Measurements from ENCODE around the gene ATP6AP2.
"Not testable (repeated sequence)": the region's sequence is repeated elsewhere in the genome, so short reads cannot be mapped to it uniquely, and the experiment has no call there.

The ATP6AP2 gene

GRCh38 chrX:40580537-40581335, at the start of gene ATP6AP2:
Gene ATP6AP2, plus strand, starts transcription at chrX:40580970. Its CDS starts 96 bp downstream, at chrX:40581066.
- peak; percentile 72 to 81 for DNase-seq (ENCODE audit: low read depth in 2 of 2)

GRCh38 chrX:40531056-40531826, 49.5 kb upstream of the ATP6AP2 start:
- no peak for DNase-seq (ENCODE audit: low read depth in 2 of 2)

- no peak for DNase-seq (ENCODE audit: low read depth in 2 of 2)
These were observed 43.5 kb upstream of the ATP6AP2 start for GRCh38 chrX:40537310-40537709.

GRCh38 chrX:40538406-40538805, 42.4 kb upstream of the ATP6AP2 start:
- DNase-seq (ENCODE audit: low read depth in 2 of 2), result no peak

- peak; percentile 21 to 29 for DNase-seq (ENCODE audit: low read depth in 2 of 2)
These were observed 41.3 kb upstream of the ATP6AP2 start for GRCh38 chrX:40539214-40540142.

- DNase-seq (ENCODE audit: low read depth in 2 of 2), result no peak
These were observed 38.6 kb upstream of the ATP6AP2 start for GRCh38 chrX:40542208-40542607.

GRCh38 chrX:40542972-40543371, 37.8 kb upstream of the ATP6AP2 start:
- DNase-seq (ENCODE audit: low read depth in 2 of 2), result no peak

- no peak for DNase-seq (ENCODE audit: low read depth in 2 of 2)
These were observed 37.0 kb upstream of the ATP6AP2 start for GRCh38 chrX:40543661-40544328.

- DNase-seq (ENCODE audit: low read depth in 2 of 2), result no peak
These were observed 36.2 kb upstream of the ATP6AP2 start for GRCh38 chrX:40544343-40545266.

GRCh38 chrX:40546870-40547269, 33.9 kb upstream of the ATP6AP2 start:
- DNase-seq (ENCODE audit: low read depth in 2 of 2), result no peak

GRCh38 chrX:40550066-40550465, 30.7 kb upstream of the ATP6AP2 start:
- no peak for DNase-seq (ENCODE audit: low read depth in 2 of 2)

- no peak for DNase-seq (ENCODE audit: low read depth in 2 of 2)
These were observed 28.0 kb upstream of the ATP6AP2 start for GRCh38 chrX:40552768-40553167.

- DNase-seq (ENCODE audit: low read depth in 2 of 2), result no peak
These were observed 22.2 kb upstream of the ATP6AP2 start for GRCh38 chrX:40558590-40558989.

- no peak for DNase-seq (ENCODE audit: low read depth in 2 of 2)
These were observed 17.0 kb upstream of the ATP6AP2 start for GRCh38 chrX:40563784-40564183.

- no peak for DNase-seq (ENCODE audit: low read depth in 2 of 2)
These were observed 16.3 kb upstream of the ATP6AP2 start for GRCh38 chrX:40564447-40564846.

GRCh38 chrX:40570346-40571093, 10.2 kb upstream of the ATP6AP2 start:
- no peak for DNase-seq (ENCODE audit: low read depth in 2 of 2)

- DNase-seq (ENCODE audit: low read depth in 2 of 2), result not testable (repeated sequence)
These were observed 9.6 kb upstream of the ATP6AP2 start for GRCh38 chrX:40571164-40571563.

- no peak for DNase-seq (ENCODE audit: low read depth in 2 of 2)
These were observed 9.2 kb upstream of the ATP6AP2 start for GRCh38 chrX:40571600-40571999.

GRCh38 chrX:40573763-40574162, 7.0 kb upstream of the ATP6AP2 start:
- no peak for DNase-seq (ENCODE audit: low read depth in 2 of 2)

Measured in stimulated activated CD8-positive, alpha-beta memory T cell treated with anti-CD3 and anti-CD28 coated beads, Interleukin-15, amount 100 ng/mL, for 4 hours (primary cell).